Measurements from ENCODE around the gene RBBP6.

Gene RBBP6

GRCh38 chr16:24537474-24538337, 1.7 kb upstream of the RBBP6 start:
- TF ChIP-seq, protein P1, sequence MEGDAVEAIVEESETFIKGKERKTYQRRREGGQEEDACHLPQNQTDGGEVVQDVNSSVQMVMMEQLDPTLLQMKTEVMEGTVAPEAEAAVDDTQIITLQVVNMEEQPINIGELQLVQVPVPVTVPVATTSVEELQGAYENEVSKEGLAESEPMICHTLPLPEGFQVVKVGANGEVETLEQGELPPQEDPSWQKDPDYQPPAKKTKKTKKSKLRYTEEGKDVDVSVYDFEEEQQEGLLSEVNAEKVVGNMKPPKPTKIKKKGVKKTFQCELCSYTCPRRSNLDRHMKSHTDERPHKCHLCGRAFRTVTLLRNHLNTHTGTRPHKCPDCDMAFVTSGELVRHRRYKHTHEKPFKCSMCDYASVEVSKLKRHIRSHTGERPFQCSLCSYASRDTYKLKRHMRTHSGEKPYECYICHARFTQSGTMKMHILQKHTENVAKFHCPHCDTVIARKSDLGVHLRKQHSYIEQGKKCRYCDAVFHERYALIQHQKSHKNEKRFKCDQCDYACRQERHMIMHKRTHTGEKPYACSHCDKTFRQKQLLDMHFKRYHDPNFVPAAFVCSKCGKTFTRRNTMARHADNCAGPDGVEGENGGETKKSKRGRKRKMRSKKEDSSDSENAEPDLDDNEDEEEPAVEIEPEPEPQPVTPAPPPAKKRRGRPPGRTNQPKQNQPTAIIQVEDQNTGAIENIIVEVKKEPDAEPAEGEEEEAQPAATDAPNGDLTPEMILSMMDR (conservative IDR thresholded peaks at IDR 0.05): no peak
- H3K27ac ChIP-seq: no peak overlapping the region

DNA sequence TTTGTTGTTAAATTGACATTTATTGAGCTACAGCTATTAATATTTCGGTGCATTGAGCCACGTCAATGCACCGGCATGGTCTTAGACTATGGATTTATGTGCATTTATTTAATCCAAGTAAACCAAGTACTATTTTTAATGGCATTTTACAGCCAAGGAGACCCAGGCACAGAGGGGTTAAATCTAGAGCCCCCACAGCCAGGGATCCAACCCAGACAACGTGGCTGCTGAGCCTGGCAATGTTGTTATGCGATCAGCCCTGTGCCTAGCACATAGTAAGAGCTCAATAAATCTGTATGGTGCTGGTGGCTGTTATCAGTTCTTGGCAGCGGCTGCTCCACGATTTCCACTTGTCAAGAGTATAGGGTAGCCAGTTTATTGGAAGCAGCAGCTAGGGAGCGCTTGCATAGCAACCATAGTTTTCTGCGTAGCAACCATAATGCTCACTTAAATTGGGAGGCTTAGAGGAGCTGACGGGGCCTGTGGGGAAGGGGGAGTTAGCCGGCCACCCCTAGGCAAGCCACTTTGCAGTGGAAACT, 541 bp upstream of the RBBP6 start:
- TF ChIP-seq, protein P1 (conservative IDR thresholded peaks at IDR 0.05): no peak

DNA sequence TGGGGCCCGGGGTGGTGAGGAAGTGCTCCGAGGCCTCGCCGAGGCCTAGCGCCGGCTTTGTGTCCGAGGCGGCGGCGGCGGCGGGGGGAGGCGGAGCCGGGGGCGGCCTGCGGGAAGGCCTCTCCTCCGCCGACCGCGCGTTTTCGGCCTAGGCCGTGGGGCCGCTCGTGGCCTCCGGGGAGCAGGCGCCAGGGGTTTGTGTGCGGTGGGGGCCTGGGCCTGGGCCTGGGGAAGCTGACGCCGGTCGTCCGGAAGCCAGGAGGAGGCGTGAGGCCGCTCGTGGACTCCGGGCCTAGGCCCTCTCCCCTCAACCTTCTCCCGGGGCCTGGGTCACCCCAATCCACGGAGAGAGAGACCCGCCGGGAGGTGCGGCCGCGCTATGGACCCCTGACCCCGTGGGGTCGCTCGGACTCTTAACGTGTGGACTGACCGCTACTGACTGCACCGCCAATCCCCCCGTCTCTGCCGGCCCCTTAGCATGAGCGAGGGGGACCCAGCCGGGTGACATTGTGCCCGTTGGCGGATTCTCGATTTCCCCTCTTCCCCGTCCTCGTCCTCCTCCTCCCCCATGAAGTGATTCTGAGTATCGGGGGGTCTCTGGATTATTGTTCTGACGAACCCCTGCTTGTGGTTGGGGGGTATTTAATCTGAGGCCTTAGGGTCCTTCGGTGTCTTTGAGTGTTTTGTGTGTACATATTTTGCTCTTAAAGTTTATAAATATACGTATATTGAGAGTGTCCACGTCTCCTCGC, 660 bp downstream of the RBBP6 start:
- H3K27ac ChIP-seq: peak overlapping the region; percentile 94
- TF ChIP-seq, protein P1 (conservative IDR thresholded peaks at IDR 0.05): no peak

More for the DNA sequence above, 541 bp upstream of the RBBP6 start:
- H3K27ac ChIP-seq: peak overlapping the region; percentile 94

- H3K27ac ChIP-seq: peak overlapping the region; percentile 94
- TF ChIP-seq, protein P1 (conservative IDR thresholded peaks at IDR 0.05): no peak
Measured at GRCh38 chr16:24540602-24541210, 1.3 kb downstream of the RBBP6 start.

- TF ChIP-seq, protein P1 (conservative IDR thresholded peaks at IDR 0.05): no peak
- peak overlapping the region; percentile 94 for H3K27ac ChIP-seq
Measured at GRCh38 chr16:24541233-24541933, 2.0 kb downstream of the RBBP6 start.

DNA sequence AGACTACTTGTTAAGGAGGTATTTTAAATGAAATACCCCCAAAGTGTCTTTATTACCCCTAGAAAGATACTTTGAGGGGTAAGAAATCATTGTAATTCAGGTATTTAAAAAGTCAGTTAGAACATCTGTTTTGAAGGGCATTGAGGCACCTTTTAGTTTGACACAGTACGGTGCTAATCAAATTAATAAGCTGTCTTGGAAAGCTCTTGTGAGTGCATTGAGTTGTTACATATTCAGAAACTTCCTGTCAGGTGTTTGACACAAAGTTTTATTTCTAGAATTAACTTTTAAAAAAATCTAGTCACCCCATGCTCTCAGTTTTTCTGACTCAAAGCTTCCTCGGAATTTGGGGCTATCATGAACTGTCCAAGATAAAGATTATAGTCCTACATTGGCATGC, 4.6 kb downstream of the RBBP6 start:
- H3K27ac ChIP-seq: no peak overlapping the region
- TF ChIP-seq, protein P1 (conservative IDR thresholded peaks at IDR 0.05): no peak
